Stimulated activated CD8-positive, alpha-beta memory T cell treated with anti-CD3 and anti-CD28 coated beads, Interleukin-15, amount 100 ng/mL, for 48 hours (primary cell): ENCODE data around the gene DLGAP1.

ENCODE experiments used
- DNase-seq, 2 donors: peaks; one replicate each; pipeline ENCODE4 v3.0.0-alpha.2; 2020; ENCODE audit warnings: low read depth in 2 of 2

Gene DLGAP1

GRCh38 chr18:4238966-4239365 lies 216.1 kb downstream of the DLGAP1 start:
- DNase-seq = no peak

- no peak for DNase-seq
Measured at GRCh38 chr18:4237664-4238041, 217.5 kb downstream of the DLGAP1 start.

GRCh38 chr18:4236940-4237663 lies 218.0 kb downstream of the DLGAP1 start:
- no peak for DNase-seq

GRCh38 chr18:4233468-4233867 lies 221.6 kb downstream of the DLGAP1 start:
- DNase-seq = no peak

GRCh38 chr18:4232656-4233055 lies 222.5 kb downstream of the DLGAP1 start:
- no peak for DNase-seq

- no peak for DNase-seq
Measured at GRCh38 chr18:4231260-4231659, 223.8 kb downstream of the DLGAP1 start.

GRCh38 chr18:4230450-4231168 lies 224.5 kb downstream of the DLGAP1 start:
- DNase-seq = no peak

- DNase-seq = no peak
Measured at GRCh38 chr18:4224031-4224704, 230.9 kb downstream of the DLGAP1 start.

GRCh38 chr18:4211111-4211837 lies 243.8 kb downstream of the DLGAP1 start:
- no peak for DNase-seq

GRCh38 chr18:4208366-4208765 lies 246.7 kb downstream of the DLGAP1 start:
- DNase-seq = no peak

GRCh38 chr18:4207383-4207985 lies 247.6 kb downstream of the DLGAP1 start:
- no peak for DNase-seq

- DNase-seq = no peak
Measured at GRCh38 chr18:4204438-4204720, 250.7 kb downstream of the DLGAP1 start.

GRCh38 chr18:4203568-4204437 lies 251.3 kb downstream of the DLGAP1 start:
- DNase-seq = no peak

- DNase-seq = no peak
Measured at GRCh38 chr18:4200399-4200798, 254.7 kb downstream of the DLGAP1 start.

GRCh38 chr18:4198956-4199355 lies 256.2 kb downstream of the DLGAP1 start:
- DNase-seq = no peak

GRCh38 chr18:4196351-4196750 lies 258.8 kb downstream of the DLGAP1 start:
- DNase-seq = no peak

GRCh38 chr18:4193086-4193485 lies 262.0 kb downstream of the DLGAP1 start:
- no peak for DNase-seq

- DNase-seq = no peak
Measured at GRCh38 chr18:4181882-4182568, 273.1 kb downstream of the DLGAP1 start.

- no peak for DNase-seq
Measured at GRCh38 chr18:4181086-4181485, 274.0 kb downstream of the DLGAP1 start.
